Hematopoietic multipotent progenitor cell (in vitro differentiated cells): ENCODE results near the gene PRSS38. TPM values are rescaled to one million over a fixed set of nuclear protein-coding genes. Genes with fewer than 3 reads are reported as not detected.

ENCODE experiments used
- DNase-seq, 3 donors: peaks; one replicate each; pipeline ENCODE4 v3.0.0-alpha.2; 2011 to 2015; ENCODE audit warnings: low read depth in 2 of 3, low spot score in 2 of 3
- total RNA-seq: library from RNA; depleted of rRNA; stranded (reverse); fragments of >200 nt; gene quantifications from one replicate; pipeline ENCODE4 v1.2.3, GENCODE V29; 2012

PRSS38 gene
- total RNA-seq, 1 donor = not detected

- DNase-seq = no peak
Measured at GRCh38 chr1:227893949-227894721, 78.7 kb downstream of the PRSS38 start.

GRCh38 chr1:227894831-227895451 lies 79.5 kb downstream of the PRSS38 start:
- no peak for DNase-seq

Other genes with a start within 250 kb of the PRSS38 start
- 53.3 TPM for gene JMJD4, start 80.4 kb upstream of the PRSS38 start, total RNA-seq
- gene SNAP47, start 80.2 kb upstream of the PRSS38 start, total RNA-seq = 42.8 TPM
- 0.27 TPM for gene WNT9A, start 132.3 kb downstream of the PRSS38 start, total RNA-seq
- not detected for gene WNT3A, start 191.3 kb downstream of the PRSS38 start, total RNA-seq